Activated CD8-positive, alpha-beta memory T cell treated with anti-CD3 and anti-CD28 coated beads, Interleukin-2, amount 50 U/mL, for 24 hours (primary cell): ENCODE data around the gene B3GAT3.
"Not testable (repeated sequence)": the region's sequence is repeated elsewhere in the genome, so short reads cannot be mapped to it uniquely, and the experiment has no call there.

Source experiments
- DNase-seq: peaks from one replicate; pipeline ENCODE4 v3.0.0-alpha.2; 2020; ENCODE audit errors: extremely low read depth

B3GAT3 gene

GRCh38 chr11:62604460-62605120 lies 17.2 kb downstream of the B3GAT3 start:
- DNase-seq, result no peak

DNA sequence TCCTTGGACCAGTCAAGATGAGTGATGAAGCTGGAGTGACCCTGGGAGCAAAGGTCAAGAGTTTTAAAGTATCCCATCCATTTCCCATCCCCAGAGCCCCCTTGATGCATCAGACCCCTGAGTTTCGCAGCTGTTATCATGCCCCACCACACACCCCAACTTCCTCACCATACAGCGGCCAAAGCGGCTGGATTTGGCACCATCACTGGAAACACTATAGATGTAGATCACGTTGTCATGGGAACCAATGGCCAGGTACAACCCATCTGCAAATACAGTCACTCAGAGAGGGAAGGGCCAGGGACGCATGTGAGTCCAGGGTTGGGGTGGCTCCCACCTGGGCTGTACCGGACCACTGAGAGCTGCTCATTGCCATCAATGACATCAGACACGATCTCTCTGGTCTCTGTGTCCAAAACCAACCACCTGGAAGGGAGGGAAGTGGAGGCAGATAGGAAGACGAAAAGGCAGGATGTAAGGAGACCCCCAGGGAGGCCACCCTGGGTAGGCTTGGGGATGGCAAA lies 17.9 kb downstream of the B3GAT3 start:
- no peak for DNase-seq

DNA sequence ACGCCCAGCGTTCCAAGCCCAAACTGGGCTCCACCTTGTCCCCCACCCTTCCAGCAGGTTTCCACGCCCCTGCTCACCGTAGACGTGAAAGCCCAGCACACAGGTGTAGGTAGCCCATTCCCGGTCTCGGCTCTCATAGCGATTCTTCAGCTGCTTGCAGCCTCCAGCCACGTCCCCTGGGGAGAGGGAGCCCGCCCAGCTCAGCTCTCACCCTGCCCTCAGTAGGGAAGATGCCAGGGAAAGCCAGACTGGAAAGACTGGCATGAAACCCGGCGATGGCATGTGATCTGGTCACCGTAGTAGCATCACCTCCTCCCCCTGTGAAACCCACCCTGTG lies 18.7 kb downstream of the B3GAT3 start:
- DNase-seq, result no peak

DNA sequence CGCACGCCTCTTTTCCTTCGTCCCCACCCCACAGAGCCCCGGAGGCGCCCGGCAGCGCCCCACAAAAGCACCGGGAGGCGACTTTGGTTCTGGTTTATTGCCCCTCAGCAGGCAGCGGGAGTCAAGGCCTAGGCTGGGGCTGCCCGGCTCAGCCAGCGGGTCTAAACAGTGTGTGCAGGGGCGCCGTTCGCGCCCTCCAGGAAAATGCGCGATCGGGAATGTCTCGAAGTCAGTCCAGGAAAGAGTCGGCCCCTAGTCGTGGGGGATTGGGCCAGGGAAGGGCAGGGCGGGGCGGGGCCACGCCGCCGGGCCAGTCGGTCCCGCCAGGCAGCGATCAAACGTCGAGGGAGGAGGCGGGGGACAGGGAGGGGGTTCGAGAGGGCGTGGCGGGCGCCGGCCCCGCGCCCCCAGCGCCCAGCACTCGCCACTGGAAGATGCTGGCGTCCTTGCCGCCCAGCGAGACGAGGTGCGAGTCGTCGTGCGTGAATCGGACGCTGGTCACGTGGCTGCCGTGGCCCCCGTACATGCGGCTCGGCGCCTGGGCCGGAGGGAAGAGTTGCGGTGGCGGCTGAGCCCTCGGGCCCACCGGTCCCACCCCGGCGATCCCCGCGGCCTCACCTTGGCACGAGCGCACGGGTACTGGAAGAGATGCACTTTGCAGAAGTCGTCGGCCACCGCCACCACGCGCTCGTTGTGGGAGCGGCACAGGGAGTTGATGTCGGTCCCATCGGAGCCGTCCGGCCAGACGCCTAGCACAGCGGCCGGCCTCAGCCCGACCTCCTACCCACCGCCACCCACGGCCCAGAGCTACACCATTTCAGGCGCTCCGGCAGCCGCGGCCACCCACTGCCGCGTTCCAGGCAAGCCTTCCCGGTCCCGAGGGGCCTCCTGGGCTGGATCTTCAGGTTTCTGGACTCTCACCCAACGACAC lies 19.4 kb downstream of the B3GAT3 start:
- no peak for DNase-seq

DNA sequence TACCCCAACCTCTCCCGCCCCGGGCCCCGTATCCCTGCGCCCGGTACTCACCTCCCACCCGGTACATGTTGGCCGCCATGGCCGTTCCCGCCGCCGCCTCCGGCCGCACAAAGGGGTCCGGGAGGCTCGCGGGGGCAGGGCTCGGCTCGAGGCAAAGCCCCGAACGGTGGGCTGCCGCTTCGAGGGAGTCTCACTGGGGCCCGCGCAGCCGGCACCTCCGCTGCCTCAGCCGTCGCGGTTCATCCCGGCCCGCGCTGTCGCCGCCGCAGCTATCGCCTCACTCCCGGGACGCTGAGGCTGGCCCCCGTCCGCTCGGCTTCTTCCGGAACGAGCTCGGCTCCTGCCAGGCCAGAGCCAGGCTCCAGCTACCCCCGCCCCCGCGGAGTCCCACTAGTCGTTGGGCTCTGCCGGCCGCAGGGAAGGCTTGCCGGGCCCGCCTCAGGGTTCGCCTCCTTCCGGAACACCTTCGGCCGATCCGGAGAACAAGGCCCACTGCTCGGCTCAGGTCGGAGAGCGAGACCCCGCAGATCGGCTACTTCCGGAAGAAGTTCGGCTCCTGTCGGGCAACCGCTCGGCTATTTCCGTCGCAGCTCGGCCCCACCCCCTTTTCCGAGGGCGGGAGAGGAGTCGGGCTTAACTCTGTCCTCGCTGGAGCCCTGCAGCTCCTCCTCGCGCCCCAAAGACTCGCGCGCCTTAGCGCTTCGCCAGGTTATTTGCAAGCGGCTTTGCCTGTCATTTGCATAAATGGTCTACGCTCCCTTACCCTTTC lies 20.2 kb downstream of the B3GAT3 start, which contains the start of gene MTA2:
Gene MTA2 (minus strand): TSS at position 494 of the 769 bp plus-strand sequence. CDS start 415 bp downstream, at position 79.
- peak; percentile 99 for DNase-seq

DNA sequence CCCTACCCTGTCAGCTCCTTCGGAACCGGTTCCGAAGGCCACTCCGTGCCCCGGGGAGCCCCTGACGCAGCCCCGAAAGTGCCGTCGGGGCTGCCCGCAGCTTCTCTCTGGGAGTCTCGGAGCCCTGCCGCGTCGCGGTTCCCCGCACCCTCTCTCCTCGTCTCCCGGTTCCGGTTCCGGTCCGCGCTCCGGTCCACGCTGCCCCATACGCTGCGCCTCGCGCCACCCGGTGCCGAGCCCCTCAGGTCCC lies 20.7 kb downstream of the B3GAT3 start:
- no peak for DNase-seq

DNA sequence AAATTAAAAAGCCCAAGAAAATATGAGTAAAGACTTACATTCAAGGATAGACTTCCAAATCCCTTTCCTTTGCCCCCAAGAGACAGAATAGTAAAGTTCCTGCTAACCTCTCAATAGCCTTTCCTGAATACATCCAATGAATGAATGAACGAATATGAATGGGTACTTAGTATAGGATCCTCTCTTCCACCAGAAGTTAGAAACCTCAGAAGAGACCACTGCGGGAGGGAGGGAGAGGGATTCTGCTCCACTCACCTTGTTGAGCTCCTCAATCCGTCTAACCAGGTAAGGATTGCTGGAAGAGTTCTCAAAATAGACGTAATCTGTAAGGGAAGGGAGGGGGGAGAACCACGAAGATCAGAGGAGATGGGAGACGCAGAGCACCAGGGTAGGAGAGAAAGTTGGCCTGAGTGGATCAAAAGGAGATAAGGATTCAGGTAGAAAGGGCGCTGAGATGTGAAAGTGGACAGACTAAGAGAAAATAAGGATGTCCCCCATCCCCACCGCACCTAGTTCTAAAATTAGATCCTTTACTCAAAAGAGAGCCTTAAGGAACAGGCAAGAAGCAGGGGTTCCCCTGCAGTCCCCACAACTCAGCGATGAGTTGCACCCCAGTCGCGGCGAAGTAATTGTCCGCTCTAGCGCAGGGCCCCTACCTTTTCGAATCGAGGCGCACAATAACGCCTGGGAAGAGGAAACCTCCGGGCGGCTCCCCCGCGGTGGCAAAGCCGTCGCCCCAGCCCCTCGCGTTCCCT lies 21.2 kb downstream of the B3GAT3 start:
- DNase-seq, result no peak

DNA sequence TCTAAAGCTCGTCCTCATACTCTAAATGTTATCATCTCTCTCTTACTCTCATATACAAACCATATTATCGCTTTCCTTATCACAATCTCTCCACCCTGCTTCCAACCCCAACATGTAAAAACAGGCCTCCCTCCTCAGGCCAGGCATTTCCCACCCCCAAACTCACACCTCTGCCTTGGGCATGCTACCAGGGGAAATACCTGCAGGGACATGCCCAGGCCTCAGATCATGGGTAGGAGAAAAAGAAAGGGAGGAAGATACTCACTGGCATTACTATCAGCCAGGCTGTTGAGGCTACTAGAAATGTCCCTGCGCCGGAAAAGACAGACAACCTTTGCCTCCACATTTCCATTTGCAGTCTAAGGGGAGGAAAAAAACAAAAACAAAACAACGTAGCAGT lies 21.9 kb downstream of the B3GAT3 start:
- no peak for DNase-seq

GRCh38 chr11:62599069-62599696 lies 22.6 kb downstream of the B3GAT3 start:
- DNase-seq, result peak; percentile 94

DNA sequence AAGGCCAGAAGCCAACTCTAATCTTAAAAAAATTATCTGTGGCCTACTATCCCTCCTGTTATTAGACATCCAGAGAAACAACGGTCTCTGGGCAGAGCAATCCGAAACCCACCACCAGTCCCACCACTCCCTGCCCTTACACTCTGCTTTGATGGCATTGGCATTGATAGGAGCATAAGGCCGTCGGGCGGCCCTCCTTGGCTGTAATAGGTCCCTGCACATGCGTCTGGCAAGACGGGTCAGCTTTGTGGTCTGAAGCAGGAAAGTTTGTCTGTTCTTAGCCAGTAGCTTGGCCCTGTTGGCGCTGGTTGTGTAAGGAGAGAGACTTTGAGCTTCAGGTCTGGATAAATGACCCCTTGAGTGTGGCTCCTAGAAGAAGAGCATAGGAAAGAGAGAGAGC lies 26.7 kb downstream of the B3GAT3 start:
- no peak for DNase-seq

- no peak for DNase-seq
Observed at GRCh38 chr11:62593434-62594044, 28.2 kb downstream of the B3GAT3 start.

DNA sequence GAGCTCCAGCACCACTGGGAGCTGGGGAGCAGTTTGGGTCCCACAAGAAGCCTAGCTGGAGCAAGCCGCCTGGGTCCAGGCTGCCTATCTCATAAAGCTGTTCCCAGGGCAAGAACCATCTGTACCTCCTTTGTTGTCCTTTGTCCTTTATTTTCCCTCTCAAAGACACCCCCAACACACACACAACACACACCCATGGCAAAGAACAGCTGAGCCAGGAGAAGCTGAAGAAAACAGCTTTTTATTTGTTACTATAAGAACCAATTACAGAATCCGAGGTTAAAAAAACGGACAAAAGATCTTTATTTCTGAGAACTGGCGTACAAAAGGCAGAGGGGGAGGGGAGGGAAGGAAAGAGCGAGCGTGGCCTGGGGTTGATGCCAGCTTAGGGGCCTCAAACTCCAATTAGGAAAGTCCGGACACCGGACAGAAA lies 28.8 kb downstream of the B3GAT3 start:
- no peak for DNase-seq

- no peak for DNase-seq
Observed at GRCh38 chr11:62592146-62592815, 29.5 kb downstream of the B3GAT3 start.

GRCh38 chr11:62591448-62592145 lies 30.2 kb downstream of the B3GAT3 start, which contains the start of gene TUT1:
TSS of gene TUT1 (minus strand) at chr11:62591523. CDS start at chr11:62591485, 38 bp downstream.
- DNase-seq, result peak; percentile 93

GRCh38 chr11:62588966-62589637 lies 32.7 kb downstream of the B3GAT3 start:
- DNase-seq, result no peak

DNA sequence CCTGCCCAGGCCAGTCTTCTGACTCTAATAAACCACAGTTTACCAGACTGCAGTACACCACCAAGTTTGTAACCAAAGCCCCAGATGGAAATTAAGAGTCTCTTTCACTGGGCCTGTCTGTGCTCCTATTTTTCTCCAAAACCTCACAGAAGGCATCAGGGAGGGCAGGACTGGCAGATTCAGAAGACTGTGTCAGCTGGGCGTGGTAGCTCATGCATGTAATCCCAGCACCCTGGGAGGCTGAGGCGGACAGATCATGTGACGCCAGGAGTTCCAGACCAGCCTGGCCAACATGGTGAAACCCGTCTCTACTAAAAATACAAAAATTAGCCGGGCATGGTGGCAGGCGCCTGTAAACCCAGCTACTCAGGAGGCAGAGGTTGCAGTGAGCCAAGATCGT lies 36.4 kb downstream of the B3GAT3 start:
- DNase-seq, result not testable (repeated sequence)

- not testable (repeated sequence) for DNase-seq
Observed at GRCh38 chr11:62581735-62582134, 40.1 kb downstream of the B3GAT3 start.

- no peak for DNase-seq
Observed at GRCh38 chr11:62580959-62581715, 40.6 kb downstream of the B3GAT3 start.
